ENCODE results near the gene EHMT1. TPM values are rescaled to one million over a fixed set of nuclear protein-coding genes. Genes with fewer than 3 reads are reported as not detected.

Gene EHMT1
- total RNA-seq, 4 donors from 2014 or later: 96.4 to 136 (median 118) TPM

- TF ChIP-seq EP300 (IDR thresholded peaks at IDR 0.05): no peak
- no peak for TF ChIP-seq CTCF (IDR thresholded peaks at IDR 0.05)
- no peak for TF ChIP-seq POLR2A (IDR thresholded peaks at IDR 0.05)
- no peak overlapping the region for H3K4me3 ChIP-seq
- peak overlapping the region in 1 of 4 donors; percentile 80 for H3K27ac ChIP-seq
Observed at GRCh38 chr9:137603879-137604278, 14.9 kb upstream of the EHMT1 start.

GRCh38 chr9:137604345-137605086, 14.3 kb upstream of the EHMT1 start:
- TF ChIP-seq POLR2A (IDR thresholded peaks at IDR 0.05): no peak
- no peak for TF ChIP-seq EP300 (IDR thresholded peaks at IDR 0.05)
- no peak for TF ChIP-seq CTCF (IDR thresholded peaks at IDR 0.05)
- no peaks in the 10 kb centered on the region for H3K9me3 ChIP-seq
- H3K27ac ChIP-seq: peak overlapping the region; percentile 55 to 80 (median 69)
- WGBS, 2 donors: 13 to 17% methylated on average over 23 to 32 of the region's 49 CpGs
- DNase-seq (ENCODE audit: low spot score in 2 of 2): no peak
- H3K36me3 ChIP-seq: no peaks in the 10 kb centered on the region
- H3K4me1 ChIP-seq: peaks cover 0 to 47% (median 18%) of the 10 kb centered on the region in 4 donors
- no peaks in the 10 kb centered on the region for H3K27me3 ChIP-seq
- H3K4me3 ChIP-seq: peak overlapping the region; percentile 54 to 78 (median 66)

More at GRCh38 chr9:137603879-137604278, 14.9 kb upstream of the EHMT1 start:
- H3K36me3 ChIP-seq: no peaks in the 10 kb centered on the region
- H3K27me3 ChIP-seq: no peaks in the 10 kb centered on the region
- H3K9me3 ChIP-seq: no peaks in the 10 kb centered on the region
- no peak for DNase-seq (ENCODE audit: low spot score in 2 of 2)
- WGBS, 2 donors: 71 to 81% methylated on average over 12 of the region's 13 CpGs
- H3K4me1 ChIP-seq: peaks cover 0 to 44% (median 18%) of the 10 kb centered on the region in 4 donors

GRCh38 chr9:137605121-137606004, 13.4 kb upstream of the EHMT1 start, which contains the start of gene ARRDC1:
TSS of gene ARRDC1 (plus strand) at chr9:137605686. CDS start at chr9:137605718, 32 bp downstream.
- H3K9me3 ChIP-seq: no peaks in the 10 kb centered on the region
- no peaks in the 10 kb centered on the region for H3K36me3 ChIP-seq
- H3K27ac ChIP-seq: peak within 1 kb of the TSS; percentile 55 to 93 (median 85)
- peak within 1 kb of the TSS; percentile 56 to 84 (median 78) for H3K4me3 ChIP-seq
- H3K27me3 ChIP-seq: no peaks in the 10 kb centered on the region
- peak in 1 of 2 donors; percentile 7 for TF ChIP-seq EP300 (IDR thresholded peaks at IDR 0.05)
- peak in 1 of 2 donors; percentile 36 for TF ChIP-seq POLR2A (IDR thresholded peaks at IDR 0.05)
- no peak for TF ChIP-seq CTCF (IDR thresholded peaks at IDR 0.05)
- peaks cover 0 to 47% (median 18%) of the 10 kb centered on the region in 4 donors for H3K4me1 ChIP-seq
- peak; percentile 85 to 88 for DNase-seq (ENCODE audit: low spot score in 2 of 2)
- 1 to 5% methylated on average over 4 to 24 of the region's 111 CpGs for WGBS, 2 donors

GRCh38 chr9:137606005-137606621, 12.7 kb upstream of the EHMT1 start:
- DNase-seq (ENCODE audit: low spot score in 2 of 2): no peak
- WGBS, 2 donors: 5 to 17% methylated on average over 13 to 51 of the region's 57 CpGs
- H3K27me3 ChIP-seq: no peaks in the 10 kb centered on the region

More at GRCh38 chr9:137606005-137606621, 12.7 kb upstream of the EHMT1 start:
- H3K9me3 ChIP-seq: no peaks in the 10 kb centered on the region
- TF ChIP-seq CTCF (IDR thresholded peaks at IDR 0.05) (no peak), POLR2A (IDR thresholded peaks at IDR 0.05) (no peak), EP300 (IDR thresholded peaks at IDR 0.05) (no peak)
- H3K4me1 ChIP-seq: peaks cover 0 to 51% (median 18%) of the 10 kb centered on the region in 4 donors
- H3K27ac ChIP-seq: peak overlapping the region; percentile 3 to 93 (median 85)
- no peaks in the 10 kb centered on the region for H3K36me3 ChIP-seq
- H3K4me3 ChIP-seq: peak overlapping the region; percentile 30 to 84 (median 66)
